HCT116 (cell line): ENCODE data around the gene SYP. TPM values are rescaled to one million over a fixed set of nuclear protein-coding genes. Genes with fewer than 3 reads are reported as not detected.

ENCODE experiments used
- ATAC-seq: fragments of 200-7000 bp; cut with Tn5 transposase; 2 replicates; pipeline ENCODE4 v1.9.1; 2020; ENCODE audit warnings: mild to moderate bottlenecking, moderate library complexity
- BruUV-seq: library from RNA; stranded (reverse); fragments of 400-500 nt; replicated peaks from 2 replicates; lab custom pipeline; 2021; lab: Mats Ljungman, UMichigan
- CTCF ChIA-PET: fragments of 300-600 bp; sonication (Branson Sonifier 250); formaldehyde crosslinking; loops from one replicate; lab custom pipeline; 2021; ENCODE audit warnings: antibody characterized with exemption; lab: Charles Lee
- POLR2A ChIA-PET: fragments of 300-600, 350-600 bp; sonication (Branson Sonifier 250); formaldehyde crosslinking; loops from one replicate; lab custom pipeline; 2021; ENCODE audit warnings: antibody characterized with exemption; lab: Charles Lee
- RAD21 ChIA-PET, 2 experiments: fragments of 300-600 bp; sonication (Branson Sonifier 250); formaldehyde crosslinking; loops; one replicate each; lab custom pipeline; 2023; ENCODE audit warnings: low total read pairs in 2 of 2; ENCODE audit not compliant: uncharacterized antibody in 2 of 2, unreplicated experiment in 2 of 2, low non-redundant PET in 1 of 2; lab: Charles Lee
- DNase-seq: peaks from one replicate; pipeline ENCODE4 v3.0.0-alpha.2; 2010; ENCODE audit warnings: low read depth, low spot score
- H2AFZ ChIP-seq: fragments of 200-600 bp; shearing (Covaris generic), sonication (generic); 2 replicates; pipeline ENCODE4 v1.6.1; 2017; ENCODE audit warnings: low read depth, mixed run types, mixed read lengths, antibody characterized with exemption, low read length; ENCODE audit not compliant: poor library complexity, severe bottlenecking
- H3K27ac ChIP-seq: 2 replicates; pipeline ENCODE4 v1.5.1; 2012; ENCODE audit warnings: low read depth, low read length
- H3K27me3 ChIP-seq: fragments of 200-600 bp; sonication (generic); 2 replicates; pipeline ENCODE4 v1.6.1; 2016; ENCODE audit warnings: mixed run types, low read length, mixed read lengths; ENCODE audit not compliant: insufficient read depth
- H3K36me3 ChIP-seq, 2 experiments: fragments of 200-500 bp in 1 of 2; fragments of 200-600 bp in 1 of 2; sonication (Bioruptor generic) in 1 of 2; sonication (generic) in 1 of 2; 2 replicates each; pipeline versions ENCODE4 v1.5.1 to v1.6.1; 2014 to 2016; ENCODE audit warnings: low read length in 2 of 2, inconsistent platforms in 1 of 2, mixed read lengths in 1 of 2, mixed run types in 1 of 2; ENCODE audit not compliant: insufficient read depth in 2 of 2, control insufficient read depth in 1 of 2
- H3K4me1 ChIP-seq, 2 experiments: fragments of 200-600 bp in 1 of 2; sonication (generic) in 1 of 2; 2 replicates each; pipeline versions ENCODE4 v1.5.1 to v1.6.1; 2012 to 2017; ENCODE audit warnings: low read length in 2 of 2, inconsistent platforms in 1 of 2, mild to moderate bottlenecking in 1 of 2, mixed read lengths in 1 of 2, mixed run types in 1 of 2, moderate library complexity in 1 of 2; ENCODE audit not compliant: insufficient read depth in 2 of 2, control insufficient read depth in 1 of 2
- H3K4me2 ChIP-seq: fragments of 200-600 bp; sonication (generic); 2 replicates; pipeline ENCODE4 v1.6.1; 2017; ENCODE audit warnings: mixed run types, low read length, mixed read lengths
- H3K4me3 ChIP-seq, 2 experiments: fragments of 200-600 bp in 1 of 2; sonication (generic) in 1 of 2; replicated peaks in 1 of 2; 2 replicates each; pipeline ENCODE4 v1.5.1; 2011 to 2016; ENCODE audit warnings: low read length in 2 of 2, control low read depth in 1 of 2, low read depth in 1 of 2, mild to moderate bottlenecking in 1 of 2, mixed read lengths in 1 of 2, mixed run types in 1 of 2
- H3K79me2 ChIP-seq: fragments of 200-600 bp; sonication (generic); 2 replicates; pipeline ENCODE4 v1.6.1; 2017; ENCODE audit warnings: mild to moderate bottlenecking, mixed run types, low read length, moderate library complexity, mixed read lengths; ENCODE audit not compliant: insufficient read depth
- H3K9ac ChIP-seq: fragments of 200-600 bp; sonication (generic); 2 replicates; pipeline ENCODE4 v1.6.1; 2016; ENCODE audit warnings: low read length, mixed read lengths
- H3K9me2 ChIP-seq: fragments of 200-600 bp; sonication (generic), shearing (Covaris generic); 2 replicates; pipeline ENCODE4 v1.6.1; 2017; ENCODE audit warnings: mixed run types, mild to moderate bottlenecking, moderate library complexity; ENCODE audit not compliant: insufficient read depth
- H3K9me3 ChIP-seq, 2 experiments: fragments of 200-500 bp in 1 of 2; fragments of 200-600 bp in 1 of 2; sonication (Bioruptor generic) in 1 of 2; sonication (generic) in 1 of 2; 2 replicates each; pipeline ENCODE4 v1.6.1; 2014 to 2017; ENCODE audit warnings: low read length in 2 of 2, mixed read lengths in 2 of 2, inconsistent platforms in 1 of 2, low read depth in 1 of 2, mild to moderate bottlenecking in 1 of 2, mixed run types in 1 of 2, moderate library complexity in 1 of 2; ENCODE audit not compliant: control insufficient read depth in 1 of 2, insufficient read depth in 1 of 2
- H4K20me1 ChIP-seq: fragments of 200-600 bp; sonication (generic), shearing (Covaris generic); 2 replicates; pipeline ENCODE4 v1.6.1; 2017; ENCODE audit warnings: mixed run types, mild to moderate bottlenecking, moderate library complexity; ENCODE audit not compliant: insufficient read depth
- CEBPB ChIP-seq: IDR thresholded peaks from 2 replicates; pipeline ENCODE4 v1.6.1; 2012; ENCODE audit warnings: low read depth
- EGR1 ChIP-seq: IDR thresholded peaks from 2 replicates; pipeline ENCODE4 v1.6.1; 2012; ENCODE audit warnings: low read depth
- ELF1 ChIP-seq: IDR thresholded peaks from 2 replicates; pipeline ENCODE4 v1.6.1; 2012; ENCODE audit warnings: low read depth, borderline replicate concordance
- EZH2 ChIP-seq: fragments of 200-600 bp; sonication (generic); IDR thresholded peaks from 2 replicates; pipeline ENCODE4 v1.6.1; 2017; ENCODE audit warnings: antibody characterized with exemption, mixed run types
- JUND ChIP-seq: IDR thresholded peaks from 2 replicates; pipeline ENCODE4 v1.6.1; 2012
- POLR2AphosphoS5 ChIP-seq: IDR thresholded peaks from 2 replicates; pipeline ENCODE4 v1.6.1; 2011; ENCODE audit warnings: mild to moderate bottlenecking, low read depth, low read length, moderate library complexity
- intact Hi-C: fragments of 100-400 bp; cut with micrococcal nuclease; formaldehyde crosslinking; loops from 2 replicates; pipeline ENCODE4 v1.10.0; 2022
- total RNA-seq: library from RNA; stranded (reverse); gene quantifications from one replicate; pipeline ENCODE4 v1.2.1, GENCODE V29; 2021; ENCODE audit not compliant: unreplicated experiment
- TF ChIP-seq, protein P1 (sequence below), 3 experiments: fragments of 200-600 bp in 1 of 3; sonication (generic) in 1 of 3; IDR thresholded peaks in 2 of 3; conservative IDR thresholded peaks in 1 of 3; 2 replicates each; pipeline ENCODE4 v1.5.1; 2012 to 2017; ENCODE audit warnings: low read depth in 2 of 3, low read length in 2 of 3, antibody characterized with exemption in 1 of 3, borderline replicate concordance in 1 of 3, control low read depth in 1 of 3, mild to moderate bottlenecking in 1 of 3, mixed read lengths in 1 of 3, mixed run types in 1 of 3, moderate library complexity in 1 of 3; ENCODE audit not compliant: insufficient read depth in 1 of 3
- TF ChIP-seq, protein P2 (sequence below): IDR thresholded peaks from 2 replicates; pipeline ENCODE4 v1.6.1; 2012
- TF ChIP-seq, protein P3 (sequence below): IDR thresholded peaks from 2 replicates; pipeline ENCODE4 v1.6.1; 2012

SYP gene
- total RNA-seq, 1 experiment from 2014 or later = 1.2 TPM

DNA sequence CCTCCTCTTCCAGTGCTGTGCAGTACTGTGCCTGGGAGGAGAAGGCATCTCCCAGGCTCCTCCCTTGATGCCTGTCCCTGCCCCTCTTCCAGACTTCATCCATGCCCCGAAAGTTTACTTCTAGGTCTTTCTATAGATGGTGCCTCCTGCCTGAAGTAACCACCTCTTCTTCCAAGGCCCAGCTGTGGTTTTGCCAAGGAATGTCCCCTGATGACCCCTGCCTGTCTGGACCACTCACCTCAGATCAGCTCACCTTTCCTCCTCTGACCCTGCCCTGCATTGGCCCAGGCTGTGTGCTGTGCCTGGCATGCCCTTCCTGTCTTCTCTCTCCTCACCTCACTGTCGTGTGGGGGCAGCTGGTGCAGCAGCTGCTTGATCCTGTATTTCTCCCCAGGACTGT lies 20.6 kb downstream of the SYP start:
- RAD21 ChIA-PET = no interaction called here
- CTCF ChIA-PET = no interaction called here
- intact Hi-C loops = no loop called here
- no peak overlapping the region for H3K9ac ChIP-seq
- H3K36me3 ChIP-seq = peaks cover 7 to 9% of the 10 kb centered on the region in 2 experiments; a peak in 3 of 4 replicates
- H3K4me1 ChIP-seq = peaks cover 9 to 31% of the 10 kb centered on the region in 2 experiments; a peak in 3 of 4 replicates
- no peaks in the 10 kb centered on the region for H3K9me2 ChIP-seq
- TF ChIP-seq CEBPB (no peak), EGR1 (no peak), POLR2AphosphoS5 (no peak), ELF1 (no peak), EZH2 (no peak), JUND (no peak)
- TF ChIP-seq, protein P1, sequence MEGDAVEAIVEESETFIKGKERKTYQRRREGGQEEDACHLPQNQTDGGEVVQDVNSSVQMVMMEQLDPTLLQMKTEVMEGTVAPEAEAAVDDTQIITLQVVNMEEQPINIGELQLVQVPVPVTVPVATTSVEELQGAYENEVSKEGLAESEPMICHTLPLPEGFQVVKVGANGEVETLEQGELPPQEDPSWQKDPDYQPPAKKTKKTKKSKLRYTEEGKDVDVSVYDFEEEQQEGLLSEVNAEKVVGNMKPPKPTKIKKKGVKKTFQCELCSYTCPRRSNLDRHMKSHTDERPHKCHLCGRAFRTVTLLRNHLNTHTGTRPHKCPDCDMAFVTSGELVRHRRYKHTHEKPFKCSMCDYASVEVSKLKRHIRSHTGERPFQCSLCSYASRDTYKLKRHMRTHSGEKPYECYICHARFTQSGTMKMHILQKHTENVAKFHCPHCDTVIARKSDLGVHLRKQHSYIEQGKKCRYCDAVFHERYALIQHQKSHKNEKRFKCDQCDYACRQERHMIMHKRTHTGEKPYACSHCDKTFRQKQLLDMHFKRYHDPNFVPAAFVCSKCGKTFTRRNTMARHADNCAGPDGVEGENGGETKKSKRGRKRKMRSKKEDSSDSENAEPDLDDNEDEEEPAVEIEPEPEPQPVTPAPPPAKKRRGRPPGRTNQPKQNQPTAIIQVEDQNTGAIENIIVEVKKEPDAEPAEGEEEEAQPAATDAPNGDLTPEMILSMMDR (IDR thresholded peaks at IDR 0.05 in 2 of 3, conservative IDR thresholded peaks at IDR 0.05 in 1 of 3; ENCODE audit: borderline replicate concordance in 1 of 3, insufficient read depth in 1 of 3, low read depth in 2 of 3, low read length in 2 of 3) = no peak
- TF ChIP-seq, protein P2, sequence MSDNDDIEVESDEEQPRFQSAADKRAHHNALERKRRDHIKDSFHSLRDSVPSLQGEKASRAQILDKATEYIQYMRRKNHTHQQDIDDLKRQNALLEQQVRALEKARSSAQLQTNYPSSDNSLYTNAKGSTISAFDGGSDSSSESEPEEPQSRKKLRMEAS = no peak
- TF ChIP-seq, protein P3, sequence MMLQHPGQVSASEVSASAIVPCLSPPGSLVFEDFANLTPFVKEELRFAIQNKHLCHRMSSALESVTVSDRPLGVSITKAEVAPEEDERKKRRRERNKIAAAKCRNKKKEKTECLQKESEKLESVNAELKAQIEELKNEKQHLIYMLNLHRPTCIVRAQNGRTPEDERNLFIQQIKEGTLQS = no peak
- no peaks in the 10 kb centered on the region for H4K20me1 ChIP-seq
- no peaks in the 10 kb centered on the region for H3K9me3 ChIP-seq
- no peak overlapping the region for H3K4me2 ChIP-seq
- H2AFZ ChIP-seq = no peak overlapping the region
- peaks cover 18% of the 10 kb centered on the region for H3K79me2 ChIP-seq
- ATAC-seq = no peak
- no TSS peak for BruUV-seq
- POLR2A ChIA-PET = no interaction called here
- DNase-seq = no peak
- H3K27me3 ChIP-seq = no peaks in the 10 kb centered on the region
- no peak overlapping the region for H3K4me3 ChIP-seq
- no peak overlapping the region for H3K27ac ChIP-seq
